ENCODE results near the gene GABRD.

The GABRD gene

DNA sequence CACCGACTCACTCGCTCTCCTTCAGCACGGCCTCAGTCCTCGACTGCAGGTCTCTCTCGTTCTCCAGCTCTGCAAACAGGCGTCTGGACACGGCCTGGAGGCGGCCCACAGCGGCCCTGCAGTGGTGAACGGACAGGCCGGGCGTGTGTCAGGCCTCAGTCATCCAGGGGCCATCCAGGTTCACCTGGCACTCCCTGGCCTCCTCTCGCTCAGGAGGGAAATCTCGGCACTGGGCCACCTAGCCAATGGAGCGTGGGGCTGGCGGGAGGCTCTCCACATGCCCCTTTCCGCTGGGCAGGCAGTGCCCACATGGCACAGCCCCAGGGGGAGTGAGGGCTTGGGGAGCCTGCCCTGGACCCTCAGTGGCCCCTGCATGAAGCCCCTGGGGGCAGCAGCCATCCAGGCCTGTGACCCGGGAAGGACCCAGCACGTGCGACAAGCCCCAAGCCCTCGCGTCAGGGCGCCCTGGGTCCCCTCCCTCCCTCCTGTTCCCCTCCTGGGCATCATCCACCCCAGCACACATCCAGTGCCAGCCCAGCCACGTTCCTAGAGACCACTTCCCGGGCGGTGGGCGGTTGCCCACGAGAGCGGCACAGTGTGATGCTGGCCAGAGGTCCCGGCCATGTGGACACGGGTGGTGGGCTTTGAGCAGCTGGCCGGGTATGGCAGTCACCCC lies 33.6 kb upstream of the GABRD start:
- DNase-seq = no peak

DNA sequence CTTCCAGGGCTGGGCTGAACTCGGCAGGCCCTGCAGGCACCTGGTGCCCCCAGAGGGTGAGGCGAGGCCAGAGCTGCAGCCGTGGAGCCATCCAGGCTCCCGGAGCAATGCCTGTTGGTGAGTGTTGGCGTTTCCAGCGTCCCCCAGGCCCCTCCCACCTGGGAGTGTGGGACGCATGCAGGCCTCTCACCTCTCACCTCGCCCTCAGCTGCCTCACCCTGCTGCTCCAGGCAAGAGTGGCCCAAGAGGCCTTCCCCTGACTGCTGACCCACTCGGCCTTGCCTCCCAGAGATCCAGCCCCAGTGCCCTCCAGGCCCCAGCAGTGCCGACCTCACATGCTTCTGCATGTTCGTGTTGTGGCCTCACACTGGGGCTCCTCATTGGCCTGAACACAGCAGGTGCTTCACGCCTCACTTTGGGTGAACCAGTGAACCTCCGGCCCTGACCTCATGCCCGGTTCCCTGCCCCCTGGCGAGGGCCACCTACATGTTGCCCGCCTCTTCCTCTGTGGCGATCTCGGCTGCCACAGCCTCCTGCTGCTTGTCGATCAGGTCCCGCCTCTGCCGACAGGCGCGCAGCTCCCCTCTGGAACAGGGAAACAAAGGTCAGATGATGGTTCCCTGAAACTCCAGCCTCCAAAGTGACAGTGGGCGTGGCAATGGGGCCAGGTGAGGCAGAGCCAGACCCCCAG lies 32.5 kb upstream of the GABRD start:
- no peak for DNase-seq

DNA sequence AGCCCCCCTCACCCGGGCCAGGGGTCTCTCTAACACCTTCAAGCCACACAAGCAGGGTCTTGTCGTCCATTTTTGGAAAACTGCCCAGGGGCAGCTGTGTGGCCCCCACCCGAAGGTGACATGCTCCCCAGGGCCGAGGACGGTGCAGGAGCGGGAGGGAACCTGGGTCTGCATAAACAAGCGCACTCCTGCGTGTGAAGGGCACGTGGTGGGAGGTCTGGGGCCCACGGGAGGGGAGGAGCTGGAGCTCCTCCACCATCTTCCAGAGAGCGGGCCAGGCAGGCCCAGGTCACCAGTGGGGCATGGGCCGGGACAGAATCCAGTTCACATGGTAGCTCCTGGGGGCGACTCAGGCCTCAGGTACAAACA lies 32.0 kb upstream of the GABRD start:
- no peak for DNase-seq

DNA sequence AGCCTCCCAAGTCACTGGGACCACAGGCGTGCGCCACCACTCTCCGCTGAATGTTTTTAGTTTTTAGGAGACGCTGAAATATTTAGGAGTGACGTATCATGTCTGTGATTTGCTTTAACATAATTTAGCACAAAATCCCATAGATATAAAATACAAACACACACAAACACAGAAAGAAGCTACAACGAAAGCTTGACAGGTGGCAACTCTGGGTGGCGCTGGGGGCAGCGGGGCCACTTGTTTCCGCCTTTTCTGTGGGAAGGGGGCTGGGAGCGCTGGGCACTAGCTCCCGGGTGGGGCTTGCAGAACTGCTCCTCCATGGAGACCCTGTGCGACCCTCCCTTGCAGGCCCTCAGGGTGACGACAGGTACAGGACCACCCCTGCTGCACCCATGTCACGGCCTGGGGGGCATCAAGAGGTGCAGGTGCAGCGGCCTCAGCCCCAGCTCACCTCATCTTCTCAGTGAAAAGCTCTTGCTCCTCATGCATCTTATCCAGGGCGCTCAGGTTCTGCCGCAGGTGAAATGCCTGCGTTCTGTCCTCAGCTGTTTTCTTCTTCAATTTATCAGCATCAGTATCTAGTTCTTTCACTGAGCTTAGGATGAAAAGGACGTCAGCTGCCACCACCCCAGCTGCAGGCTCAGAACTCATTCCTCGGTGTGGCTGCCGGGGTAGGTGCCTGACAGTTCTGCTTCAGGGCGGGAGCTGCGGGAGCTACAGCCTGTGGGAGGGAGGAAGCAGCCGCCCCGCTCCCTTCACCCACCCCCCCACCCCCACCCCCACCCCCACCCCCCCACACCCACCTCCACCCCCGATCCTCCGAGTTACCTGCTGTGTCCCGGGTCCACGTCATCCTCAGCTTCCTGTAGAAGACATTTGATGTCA lies 30.8 kb upstream of the GABRD start:
- DNase-seq = no peak

DNA sequence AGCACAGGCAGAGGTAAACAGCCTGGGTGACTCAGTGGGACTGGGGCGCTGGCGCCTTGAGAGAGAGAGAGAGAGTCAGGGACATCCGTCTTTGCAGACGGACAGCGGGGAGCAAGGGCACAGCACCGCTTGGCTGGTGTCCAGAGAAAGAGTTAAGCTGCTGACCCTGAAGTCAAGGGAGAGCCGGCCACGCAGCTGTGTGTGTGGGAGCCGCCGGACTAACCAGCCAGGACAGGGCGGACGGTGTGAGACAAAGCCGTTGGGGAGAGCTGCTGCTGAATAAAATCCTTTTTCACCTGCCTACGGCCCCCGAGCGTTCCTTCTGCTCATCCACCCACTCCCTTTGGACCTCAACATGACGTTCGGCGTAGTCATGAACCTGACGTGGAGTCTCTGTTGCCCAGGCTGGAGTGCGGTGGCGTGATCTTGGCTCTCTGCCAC lies 30.0 kb upstream of the GABRD start:
- no peak for DNase-seq

DNA sequence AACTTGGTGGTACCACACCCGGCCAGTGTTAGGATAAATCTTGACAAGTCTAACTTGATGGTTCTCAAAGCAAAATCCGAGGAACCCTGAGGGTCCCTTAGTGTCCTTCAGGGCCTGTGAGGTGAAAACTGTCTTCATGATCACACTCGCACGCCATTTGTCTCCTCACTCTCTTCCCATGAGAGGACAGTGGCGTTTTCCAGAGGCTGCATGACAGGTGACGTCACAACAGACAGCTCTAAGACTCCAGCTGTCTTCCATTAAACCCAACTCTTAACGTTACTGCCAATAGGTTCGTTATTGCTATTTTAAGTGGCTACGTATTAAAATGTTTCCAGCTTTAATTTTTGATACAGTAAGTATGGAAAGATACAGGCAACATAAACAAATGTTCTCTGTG lies 29.4 kb upstream of the GABRD start:
- DNase-seq = no peak

DNA sequence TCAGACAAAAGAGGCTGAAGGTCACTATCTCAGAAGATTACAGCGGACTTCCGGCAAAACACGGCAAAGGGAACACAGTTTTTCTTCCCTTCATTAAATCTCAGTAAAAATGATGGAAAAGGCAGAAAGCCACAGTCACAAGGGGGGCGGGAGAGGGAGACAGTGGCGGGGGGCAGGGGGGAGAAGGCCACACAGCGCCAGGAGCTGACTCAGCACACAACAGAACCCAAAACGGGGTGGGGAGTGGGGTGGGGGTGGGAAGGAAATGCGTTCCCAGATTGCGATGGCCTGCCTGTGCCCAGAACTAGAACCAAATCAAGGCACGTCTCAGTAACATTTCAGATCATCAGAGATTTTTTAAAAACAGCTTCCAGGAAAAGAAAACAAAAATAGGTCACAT lies 28.9 kb upstream of the GABRD start:
- no peak for DNase-seq

DNA sequence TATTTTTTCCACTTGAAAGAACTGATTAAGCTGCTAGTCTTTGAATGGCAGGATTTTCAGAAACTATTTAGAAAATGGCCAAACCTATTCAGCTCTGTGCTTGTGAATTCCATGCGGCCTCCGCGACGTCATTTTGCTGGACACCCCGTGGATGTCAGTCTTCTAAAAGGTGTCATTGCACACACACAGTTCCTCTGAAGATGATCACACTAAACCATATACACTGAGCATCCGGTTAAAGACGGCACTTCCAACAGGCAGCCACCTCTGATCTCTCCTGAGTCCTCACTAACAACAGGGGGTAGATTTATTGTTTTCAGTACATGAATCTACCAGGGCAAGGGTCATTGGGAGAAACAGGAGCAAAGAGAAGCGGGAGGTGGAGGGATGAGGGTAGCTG lies 24.6 kb upstream of the GABRD start:
- DNase-seq = no peak

DNA sequence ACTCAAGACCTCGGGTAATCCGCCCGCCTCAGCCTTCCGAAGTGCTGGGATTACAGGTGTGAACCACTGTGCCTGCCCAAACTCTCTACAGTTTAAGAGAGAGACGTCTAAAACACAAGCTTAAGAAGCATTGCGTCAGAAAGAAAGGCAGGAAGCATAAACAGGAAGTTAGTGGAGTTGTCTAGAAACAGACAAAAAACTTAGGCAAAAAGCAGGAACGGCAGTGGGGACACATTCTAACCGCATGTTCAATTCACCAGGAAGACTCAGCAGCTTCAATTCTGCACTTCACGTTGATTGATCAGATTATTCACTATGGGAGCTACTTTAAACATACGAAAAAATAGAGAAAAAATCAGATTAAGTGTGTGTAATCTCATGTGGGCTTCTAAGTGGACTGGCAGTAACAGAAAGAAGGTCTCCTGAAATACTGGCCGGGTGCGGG lies 22.9 kb upstream of the GABRD start:
- DNase-seq = no peak

DNA sequence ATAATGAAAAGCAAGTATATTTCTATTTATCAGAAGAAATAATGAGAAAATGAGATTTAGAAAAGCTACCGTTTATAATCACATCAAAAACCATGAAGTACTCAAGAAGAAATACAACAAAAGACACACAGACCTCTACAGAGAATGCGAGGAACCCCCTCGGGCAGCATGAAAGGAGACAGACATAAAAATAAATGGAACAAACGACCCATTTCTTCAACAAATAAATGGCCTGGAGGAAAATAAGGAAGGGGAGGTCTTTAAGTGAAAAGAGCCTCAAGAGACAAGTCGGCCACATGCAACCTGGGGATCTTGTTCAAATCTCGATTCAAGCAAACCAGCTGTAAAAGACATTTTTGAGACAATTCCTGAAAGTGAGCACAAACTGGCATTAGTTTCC lies 21.6 kb upstream of the GABRD start:
- no peak for DNase-seq

DNA sequence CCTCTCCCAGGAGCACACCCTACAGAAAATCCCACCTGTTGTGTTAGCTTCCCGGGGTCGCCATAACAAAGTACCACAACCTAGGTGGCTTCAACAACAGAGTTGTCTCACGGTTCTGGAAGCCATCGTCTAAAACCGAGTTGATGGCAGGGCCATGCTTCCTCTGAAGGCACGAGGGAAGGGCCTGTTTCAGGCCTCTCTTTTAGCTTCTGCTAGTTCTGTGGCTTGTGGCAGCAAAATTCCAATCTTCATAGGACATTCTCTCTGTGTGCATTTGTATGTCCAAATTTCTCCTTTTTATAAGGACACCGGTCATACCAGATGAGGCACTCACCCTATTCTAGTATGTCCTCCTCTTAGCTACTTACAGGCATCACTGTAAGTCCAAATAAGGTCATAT lies 18.7 kb upstream of the GABRD start:
- DNase-seq = no peak

DNA sequence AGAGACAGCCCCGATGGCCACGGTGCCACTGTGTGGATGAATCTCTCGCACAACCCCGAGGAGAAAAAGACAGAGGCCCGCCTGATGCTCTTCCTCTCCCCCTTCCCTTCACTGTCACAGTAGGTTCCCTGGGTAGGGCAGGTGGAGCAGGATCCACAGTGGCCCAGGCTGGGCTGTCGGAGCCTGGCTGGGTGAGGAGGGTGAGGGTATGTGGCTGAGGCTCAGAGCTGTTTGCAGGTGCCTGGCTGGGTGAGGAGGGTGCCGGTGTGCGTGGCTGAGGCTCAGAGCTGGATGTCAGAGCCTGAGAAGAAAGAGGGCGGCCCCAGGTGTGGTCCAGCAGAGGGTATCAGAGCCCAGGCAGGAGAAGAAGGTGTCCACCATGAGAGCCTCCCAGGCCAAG lies 18.3 kb upstream of the GABRD start:
- DNase-seq = no peak

DNA sequence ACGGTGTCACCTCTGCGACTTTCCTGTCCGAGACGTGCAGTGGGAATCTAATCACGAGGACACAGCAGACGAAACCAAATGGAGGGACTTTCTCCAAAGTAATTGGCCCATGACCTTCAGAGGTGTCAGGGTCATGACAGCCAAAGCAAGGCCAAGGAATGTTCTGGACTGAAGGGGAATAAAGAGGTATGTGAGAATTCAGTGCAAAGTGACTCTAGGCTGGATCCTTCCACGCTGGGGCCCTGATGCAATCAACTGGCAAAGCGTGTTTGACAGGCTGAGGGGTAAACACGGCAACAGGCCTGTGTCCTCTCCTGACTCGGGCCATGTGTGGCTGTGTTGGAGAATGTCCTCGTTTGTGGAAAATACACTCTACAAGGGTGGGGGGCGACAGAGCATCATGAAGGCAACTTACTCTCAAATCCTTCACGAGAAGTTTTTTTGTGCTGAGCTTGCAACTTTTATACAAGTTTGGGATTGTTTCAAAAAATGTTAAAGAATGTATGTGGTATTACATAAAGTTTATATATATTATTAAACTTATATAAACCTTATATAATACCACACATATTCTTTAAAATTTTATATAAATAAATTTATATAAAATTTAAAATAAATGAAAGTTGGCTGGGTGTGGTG lies 17.3 kb upstream of the GABRD start:
- DNase-seq = no peak

DNA sequence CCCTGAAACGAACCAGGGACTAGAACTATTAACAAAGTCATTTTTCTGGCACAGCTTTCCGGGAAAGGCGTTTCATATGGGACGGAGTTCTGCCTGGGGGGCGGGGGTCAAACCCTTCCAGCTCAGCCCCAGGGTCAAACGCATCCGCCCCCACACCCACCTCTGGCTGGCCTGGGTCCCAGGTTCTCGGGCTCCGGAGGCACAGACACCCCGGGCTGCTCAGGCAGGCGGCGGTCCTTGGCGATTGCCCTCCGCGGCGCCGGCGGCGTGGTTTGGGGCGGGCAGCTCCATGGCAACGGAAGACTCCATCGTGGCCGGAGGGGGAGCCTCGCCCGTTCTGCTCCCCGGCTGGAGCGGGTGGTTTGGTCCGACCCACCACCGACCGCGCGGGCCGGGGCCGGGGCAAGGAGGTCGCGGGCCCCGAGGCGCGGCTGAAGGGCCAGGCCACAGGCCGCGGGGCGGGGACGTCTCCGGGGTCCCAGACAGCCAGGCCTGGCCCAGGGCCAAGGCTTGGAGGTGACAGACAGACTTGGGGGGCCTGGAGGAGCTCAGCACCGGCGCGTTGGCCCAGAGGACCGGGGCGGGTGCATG lies 15.5 kb upstream of the GABRD start, which contains the start of gene CFAP74:
TSS of gene CFAP74 (minus strand) at position 246 of the 591 bp plus-strand sequence. CDS start 12,830 bp downstream, outside the sequence.
- no peak for DNase-seq

DNA sequence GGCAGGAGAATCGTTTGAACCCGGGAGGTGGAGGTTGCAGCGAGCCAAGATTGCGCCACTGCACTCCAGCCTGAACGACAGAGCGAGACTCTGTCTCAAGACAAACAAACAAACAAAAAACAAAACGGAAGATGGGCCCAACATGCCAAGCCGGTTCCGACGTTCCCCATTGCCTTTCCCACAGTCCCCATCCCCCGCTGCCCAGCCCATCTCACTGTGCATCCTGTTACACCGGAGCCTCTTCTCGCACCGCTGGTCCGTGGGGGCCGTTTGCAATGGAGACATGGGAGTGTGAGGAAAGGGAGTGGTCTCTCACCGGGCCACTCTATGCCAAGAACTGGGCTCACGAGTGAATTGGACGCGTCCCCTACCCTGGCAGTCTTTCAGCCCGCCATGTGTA lies 14.3 kb upstream of the GABRD start:
- DNase-seq = no peak

DNA sequence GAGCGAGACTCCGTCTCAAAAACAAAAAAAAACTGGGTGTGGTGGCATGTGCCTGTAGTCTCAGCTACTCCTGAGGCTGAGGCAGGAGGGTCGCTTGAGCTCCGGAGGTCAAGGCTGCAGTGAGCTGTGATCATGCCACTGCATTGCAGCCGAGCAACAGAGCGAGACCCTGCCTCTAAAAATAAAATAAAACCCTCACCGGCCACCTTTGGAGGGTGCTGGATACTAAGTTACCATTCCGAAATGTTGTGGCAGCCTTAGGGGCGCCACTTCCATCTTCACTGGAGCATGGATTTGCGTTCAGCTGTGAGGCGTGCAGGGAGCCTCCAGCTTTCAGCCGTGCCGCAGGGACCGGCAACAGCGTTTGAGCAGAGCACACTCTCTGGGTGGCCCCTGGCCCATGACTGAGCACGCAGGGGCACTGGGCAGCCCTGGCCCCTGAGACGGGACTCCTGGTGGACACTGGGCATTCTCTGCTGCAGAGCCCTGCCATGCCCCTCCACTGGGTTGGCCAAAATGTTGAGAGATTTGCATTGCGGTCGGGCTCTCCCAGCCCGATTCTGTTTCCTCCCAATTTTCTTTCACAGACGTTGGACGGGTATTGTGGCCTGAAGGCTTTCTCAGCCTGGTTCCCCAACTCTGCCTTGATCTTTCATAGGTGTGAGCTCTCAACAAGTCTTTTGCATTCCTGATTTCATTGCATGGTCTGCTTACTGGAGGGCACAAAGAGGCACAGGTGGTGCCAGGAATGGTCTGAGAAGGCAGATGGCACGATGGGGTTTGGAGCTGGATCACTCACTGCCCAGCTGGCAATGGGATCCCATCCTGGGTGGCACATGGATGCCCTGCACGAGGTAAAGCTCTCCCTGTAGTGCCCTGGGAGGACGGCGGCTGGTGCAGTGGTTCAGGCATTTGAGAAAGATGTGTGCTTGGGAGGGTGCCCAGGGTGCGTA lies 9.8 kb upstream of the GABRD start:
- DNase-seq = no peak

DNA sequence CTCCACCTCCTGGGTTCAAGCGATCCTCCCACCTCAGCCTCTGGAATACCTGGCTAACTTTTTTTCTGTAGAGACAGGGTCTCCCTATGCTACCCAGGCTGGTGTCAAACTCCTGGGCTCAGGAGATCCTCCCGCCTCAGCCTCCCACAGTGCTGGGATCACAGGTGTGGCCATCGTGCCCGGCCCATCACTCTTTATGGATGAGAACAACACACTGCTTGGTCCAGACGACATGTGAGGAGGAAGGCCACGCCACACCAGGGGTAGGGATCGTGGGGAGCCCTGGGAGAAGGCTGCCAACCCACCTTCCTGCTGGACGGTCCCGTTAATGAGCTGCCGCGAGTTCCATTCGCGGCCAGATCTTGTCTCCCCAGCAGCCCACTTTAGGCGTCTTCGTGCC lies 5.0 kb upstream of the GABRD start:
- no peak for DNase-seq

DNA sequence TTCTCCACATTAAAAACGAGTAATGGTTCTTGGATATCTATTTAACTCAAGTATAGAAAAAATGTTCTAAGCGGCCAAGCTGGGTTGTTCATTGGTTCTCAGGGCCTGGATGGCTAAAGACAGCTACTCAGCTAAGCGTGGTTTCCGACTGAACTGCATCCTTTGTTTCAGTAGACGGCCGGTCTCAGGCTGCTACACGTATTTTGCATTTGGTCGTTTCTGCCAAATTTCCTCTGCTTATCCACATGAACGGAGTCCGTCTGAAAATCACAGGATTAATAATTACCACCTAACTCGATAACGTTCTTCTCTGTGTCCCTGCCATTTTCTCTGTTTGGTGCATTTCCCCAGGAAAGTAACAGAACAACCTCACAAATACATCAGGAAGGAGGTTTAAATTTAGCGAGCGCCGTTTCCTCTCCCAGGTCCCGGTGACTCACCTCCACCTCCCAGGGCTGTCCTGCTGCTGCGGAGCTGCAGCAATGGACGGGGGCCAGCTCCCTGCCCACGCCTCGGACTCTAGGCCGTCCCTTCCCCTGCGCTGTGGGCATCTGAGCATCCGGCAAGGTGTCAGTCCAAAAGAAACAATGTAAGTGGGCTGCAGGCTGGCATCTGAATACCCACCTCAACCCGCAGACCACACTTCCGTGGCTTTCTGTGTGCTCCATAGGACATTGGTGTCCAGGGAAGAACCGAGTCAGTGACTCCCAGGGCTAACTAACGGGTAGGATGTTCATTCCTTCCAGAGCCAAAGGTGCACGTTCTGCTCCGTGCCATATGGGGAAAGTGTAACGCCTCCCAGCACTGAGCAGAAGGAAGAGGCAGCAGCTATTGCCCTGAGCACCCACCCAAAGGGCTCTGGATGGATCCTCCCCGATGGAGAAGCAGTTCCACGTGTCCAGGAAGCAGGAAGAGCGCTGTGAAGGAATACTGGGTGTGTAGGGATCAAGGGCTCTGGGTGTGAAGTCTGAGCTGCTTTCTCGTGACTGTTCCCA lies 4.1 kb upstream of the GABRD start:
- no peak for DNase-seq

DNA sequence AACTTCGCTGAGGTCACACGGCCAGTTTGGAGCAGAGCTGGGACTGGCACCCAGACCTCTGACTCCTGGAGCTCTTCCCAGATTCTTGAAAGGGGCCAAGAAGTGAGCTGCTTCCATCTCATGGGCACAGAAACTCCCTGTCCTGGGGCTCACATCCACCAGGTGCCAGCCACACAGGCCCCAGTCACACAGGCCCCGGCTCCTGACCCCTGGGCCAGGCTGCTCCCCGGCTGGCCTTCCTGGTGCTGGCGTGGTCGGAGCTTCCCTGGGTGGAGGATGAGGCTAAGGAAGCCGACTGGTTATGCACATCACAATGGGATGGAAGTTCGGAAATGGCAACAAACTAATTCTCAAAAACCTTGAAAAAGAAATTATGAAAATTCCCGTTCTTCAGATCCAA lies 3.0 kb upstream of the GABRD start:
- no peak for DNase-seq
